OCI-LY7 (cell line): Measurements from ENCODE around the gene MED15. TPM values are rescaled to one million over a fixed set of nuclear protein-coding genes. Genes with fewer than 3 reads are reported as not detected.

Source experiments
- BruUV-seq: library from RNA; stranded (reverse); fragments of 400-500 nt; replicated peaks from 2 replicates; lab custom pipeline; 2021; lab: Mats Ljungman, UMichigan
- CTCF ChIA-PET: fragments of 300-600 bp; sonication (Branson Sonifier 250); formaldehyde crosslinking; loops from one replicate; lab custom pipeline; 2022; ENCODE audit warnings: antibody characterized with exemption; ENCODE audit not compliant: unreplicated experiment; lab: Charles Lee
- POLR2A ChIA-PET: fragments of 300-600 bp; sonication (Branson Sonifier 250); formaldehyde crosslinking; loops from one replicate; lab custom pipeline; 2022; ENCODE audit warnings: antibody characterized with exemption; lab: Charles Lee
- DNase-seq: peaks from one replicate; pipeline ENCODE4 v3.0.0-alpha.2; 2015; ENCODE audit warnings: low spot score
- H2AFZ ChIP-seq: fragments of 200-600 bp; sonication (generic), shearing (Covaris generic); 2 replicates; pipeline ENCODE4 v1.6.1; 2014; ENCODE audit warnings: mild to moderate bottlenecking, antibody characterized with exemption, low read length, moderate library complexity
- H3K27ac ChIP-seq: fragments of 200-600 bp; sonication (generic); 2 replicates; pipeline ENCODE4 v1.5.1; 2014; ENCODE audit warnings: mixed run types, low read depth, mild to moderate bottlenecking, moderate library complexity, low read length, inconsistent platforms; ENCODE audit not compliant: poor library complexity, severe bottlenecking
- H3K36me3 ChIP-seq: fragments of 200-600 bp; sonication (generic); 2 replicates; pipeline ENCODE4 v1.6.1; 2014; ENCODE audit warnings: mild to moderate bottlenecking, antibody characterized with exemption, low read length, moderate library complexity, mixed read lengths; ENCODE audit not compliant: insufficient read depth
- H3K4me1 ChIP-seq: fragments of 200-600 bp; sonication (generic); 2 replicates; pipeline ENCODE4 v1.5.1; 2014; ENCODE audit warnings: mild to moderate bottlenecking, low read length; ENCODE audit not compliant: insufficient read depth, poor library complexity, severe bottlenecking
- H3K4me2 ChIP-seq: fragments of 200-600 bp; sonication (generic); 2 replicates; pipeline ENCODE4 v1.6.1; 2014; ENCODE audit warnings: mild to moderate bottlenecking, low read length
- H3K4me3 ChIP-seq: fragments of 200-600 bp; sonication (generic); 2 replicates; pipeline ENCODE4 v1.5.1; 2014; ENCODE audit warnings: mild to moderate bottlenecking, low read depth, low read length; ENCODE audit not compliant: poor library complexity, severe bottlenecking
- H3K79me2 ChIP-seq: fragments of 200-600 bp; sonication (generic); 2 replicates; pipeline ENCODE4 v1.6.1; 2016; ENCODE audit warnings: low read depth, mild to moderate bottlenecking, low read length, moderate library complexity, mixed read lengths; ENCODE audit not compliant: insufficient read depth
- H3K9me2 ChIP-seq: fragments of 200-600 bp; sonication (generic); 2 replicates; pipeline ENCODE4 v1.6.1; 2016; ENCODE audit warnings: mild to moderate bottlenecking, low read length, mixed read lengths; ENCODE audit not compliant: insufficient read depth
- H3K9me3 ChIP-seq: fragments of 200-600 bp; sonication (generic); 2 replicates; pipeline ENCODE4 v1.6.1; 2014; ENCODE audit warnings: mild to moderate bottlenecking, mixed run types, low read length, mixed read lengths
- H4K20me1 ChIP-seq: fragments of 200-600 bp; sonication (generic); 2 replicates; pipeline ENCODE4 v1.6.1; 2014; ENCODE audit warnings: mild to moderate bottlenecking, antibody characterized with exemption, low read length, moderate library complexity, mixed read lengths; ENCODE audit not compliant: insufficient read depth
- EZH2phosphoT487 ChIP-seq: fragments of 200-600 bp; sonication (generic); IDR thresholded peaks from 2 replicates; pipeline ENCODE4 v1.6.1; 2018; ENCODE audit warnings: low read depth, borderline replicate concordance, mild to moderate bottlenecking, mixed run types, antibody characterized with exemption, low read length, moderate library complexity, mixed read lengths
- intact Hi-C: fragments of 100-400 bp; cut with micrococcal nuclease; formaldehyde crosslinking; loops from one replicate; pipeline ENCODE4 v1.10.0; 2022; ENCODE audit not compliant: unreplicated experiment
- total RNA-seq, 2 experiments: library from RNA; depleted of rRNA in 1 of 2; stranded (reverse); fragments of >200 nt in 1 of 2; shearing (Covaris generic) in 1 of 2; gene quantifications; 2 replicates each; pipeline ENCODE4 v1.2.3, GENCODE V29; 2014 to 2022
- TF ChIP-seq, protein P1 (sequence below): fragments of 200-600 bp; sonication (generic); conservative IDR thresholded peaks from 2 replicates; pipeline ENCODE4 v1.5.1; 2014; ENCODE audit warnings: mild to moderate bottlenecking, antibody characterized with exemption, low read length, moderate library complexity, mixed read lengths

The MED15 gene
- total RNA-seq, 2 experiments from 2014 or later = 28.7 to 79.2 TPM

DNA sequence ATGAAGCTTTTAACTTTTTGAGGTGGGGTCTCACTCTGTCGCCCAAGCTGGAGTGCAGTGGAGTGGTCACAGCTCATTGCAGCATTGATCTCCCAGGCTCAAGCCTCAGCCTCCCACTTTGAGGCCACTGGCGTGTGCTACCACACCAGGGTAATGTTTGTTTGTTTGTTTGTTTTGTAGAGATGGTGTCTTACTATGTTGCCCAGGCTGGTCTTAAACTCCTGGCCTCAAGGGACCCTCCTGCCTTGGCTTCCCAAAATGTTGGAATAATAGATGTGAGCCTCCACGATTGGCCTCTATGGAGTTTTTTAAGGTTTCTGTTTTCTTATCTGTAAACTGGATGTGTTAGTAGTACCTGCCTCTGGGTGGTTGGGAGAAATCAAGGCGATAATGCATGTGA lies 41.4 kb downstream of the MED15 start:
- H2AFZ ChIP-seq = no peak overlapping the region
- H4K20me1 ChIP-seq = no peaks in the 10 kb centered on the region; the same call in 1 of the 2 replicates
- POLR2A ChIA-PET = no interaction called here
- H3K9me3 ChIP-seq = no peaks in the 10 kb centered on the region
- no peak for TF ChIP-seq EZH2phosphoT487
- TF ChIP-seq, protein P1, sequence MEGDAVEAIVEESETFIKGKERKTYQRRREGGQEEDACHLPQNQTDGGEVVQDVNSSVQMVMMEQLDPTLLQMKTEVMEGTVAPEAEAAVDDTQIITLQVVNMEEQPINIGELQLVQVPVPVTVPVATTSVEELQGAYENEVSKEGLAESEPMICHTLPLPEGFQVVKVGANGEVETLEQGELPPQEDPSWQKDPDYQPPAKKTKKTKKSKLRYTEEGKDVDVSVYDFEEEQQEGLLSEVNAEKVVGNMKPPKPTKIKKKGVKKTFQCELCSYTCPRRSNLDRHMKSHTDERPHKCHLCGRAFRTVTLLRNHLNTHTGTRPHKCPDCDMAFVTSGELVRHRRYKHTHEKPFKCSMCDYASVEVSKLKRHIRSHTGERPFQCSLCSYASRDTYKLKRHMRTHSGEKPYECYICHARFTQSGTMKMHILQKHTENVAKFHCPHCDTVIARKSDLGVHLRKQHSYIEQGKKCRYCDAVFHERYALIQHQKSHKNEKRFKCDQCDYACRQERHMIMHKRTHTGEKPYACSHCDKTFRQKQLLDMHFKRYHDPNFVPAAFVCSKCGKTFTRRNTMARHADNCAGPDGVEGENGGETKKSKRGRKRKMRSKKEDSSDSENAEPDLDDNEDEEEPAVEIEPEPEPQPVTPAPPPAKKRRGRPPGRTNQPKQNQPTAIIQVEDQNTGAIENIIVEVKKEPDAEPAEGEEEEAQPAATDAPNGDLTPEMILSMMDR = no peak
- no peak overlapping the region for H3K4me2 ChIP-seq
- H3K79me2 ChIP-seq = peaks cover 10% of the 10 kb centered on the region; the same call in 1 of the 2 replicates
- H3K36me3 ChIP-seq = peaks cover 56% of the 10 kb centered on the region
- no peaks in the 10 kb centered on the region for H3K9me2 ChIP-seq
- DNase-seq = no peak
- no peak overlapping the region for H3K4me3 ChIP-seq
- H3K27ac ChIP-seq = no peak overlapping the region
- no peaks in the 10 kb centered on the region for H3K4me1 ChIP-seq
- intact Hi-C loops = no loop called here
- CTCF ChIA-PET = no interaction called here
- no TSS peak for BruUV-seq

DNA sequence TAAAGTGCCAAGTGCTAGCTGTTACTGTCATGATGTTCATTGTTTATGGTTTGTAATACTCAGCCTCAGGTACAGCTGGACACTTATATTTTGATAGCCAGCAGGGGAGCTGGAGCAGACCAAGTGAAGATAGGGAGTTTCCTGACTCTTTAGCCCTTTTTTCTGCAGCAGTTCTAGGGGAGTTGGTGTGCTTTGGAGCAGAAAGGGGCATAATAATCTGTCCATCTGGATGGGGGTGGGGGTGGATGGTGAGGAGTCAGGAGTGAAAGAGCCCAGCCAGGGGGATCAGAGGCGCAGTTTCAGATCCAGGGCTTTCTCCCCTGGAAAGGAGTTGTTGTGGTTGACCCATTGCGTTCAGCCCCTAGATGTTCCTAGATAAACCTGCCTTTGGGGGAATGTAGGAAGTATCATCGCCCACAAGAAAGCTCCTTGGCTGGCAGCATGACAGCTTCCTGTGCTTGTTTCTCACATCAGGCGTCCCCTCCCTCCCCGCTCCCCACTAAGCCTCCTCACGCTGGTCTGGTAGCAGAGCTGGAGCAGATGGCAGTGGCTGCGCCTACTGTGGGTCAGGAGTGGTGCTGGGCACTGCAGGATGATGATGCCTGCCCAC lies 41.9 kb downstream of the MED15 start:
- no peak overlapping the region for H3K4me3 ChIP-seq
- no peaks in the 10 kb centered on the region for H3K4me1 ChIP-seq

More for the DNA sequence above, 41.9 kb downstream of the MED15 start:
- peaks cover 10% of the 10 kb centered on the region; the same call in 1 of the 2 replicates for H3K79me2 ChIP-seq
- peaks cover 58% of the 10 kb centered on the region for H3K36me3 ChIP-seq
- H3K9me3 ChIP-seq = no peaks in the 10 kb centered on the region
- CTCF ChIA-PET = no interaction called here
- BruUV-seq = no TSS peak
- H3K4me2 ChIP-seq = no peak overlapping the region
- DNase-seq = no peak
- no peaks in the 10 kb centered on the region for H3K9me2 ChIP-seq
- intact Hi-C loops = no loop called here
- H3K27ac ChIP-seq = no peak overlapping the region
- no peaks in the 10 kb centered on the region; the same call in 1 of the 2 replicates for H4K20me1 ChIP-seq
- no peak for TF ChIP-seq EZH2phosphoT487
- TF ChIP-seq, protein P1 = no peak
- H2AFZ ChIP-seq = no peak overlapping the region
- POLR2A ChIA-PET = no interaction called here
